Measurements from ENCODE around the gene EPHB3.

EPHB3 gene

DNA sequence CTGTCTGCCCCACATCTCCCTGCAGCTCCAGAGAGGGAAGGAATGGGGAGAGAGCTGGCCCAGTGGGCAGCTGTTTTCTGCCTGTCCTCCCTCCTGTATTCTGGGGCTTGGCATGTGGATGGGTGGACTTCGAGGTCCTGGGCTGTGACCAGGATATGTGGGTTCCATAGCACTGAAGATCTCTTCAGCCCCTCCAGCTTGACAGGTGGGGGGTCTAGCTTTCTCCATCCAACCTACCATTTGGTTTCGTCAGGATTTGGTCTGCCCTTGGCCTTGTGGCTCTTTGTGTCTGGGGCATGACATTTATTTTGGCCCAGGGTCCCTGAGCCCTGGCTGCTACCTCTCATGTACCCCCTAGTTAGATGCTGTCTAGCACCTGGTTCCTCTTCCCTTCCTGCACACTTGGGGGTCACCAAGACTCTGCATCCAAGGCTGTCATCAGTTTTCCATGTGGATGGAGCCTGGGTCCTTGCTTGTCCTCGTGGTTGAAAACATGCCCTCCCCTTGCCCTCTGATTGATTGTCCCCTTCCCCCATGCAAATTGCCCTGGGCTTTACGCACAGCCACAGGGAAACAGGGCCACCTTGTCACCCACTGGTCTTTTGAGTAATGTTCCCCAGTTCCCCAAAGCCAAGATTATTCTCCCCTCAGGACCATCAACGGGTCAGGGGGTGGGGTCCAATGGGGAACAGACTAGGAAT, 3.2 kb downstream of the EPHB3 start:
- no peak for DNase-seq (ENCODE audit: low read depth)

DNA sequence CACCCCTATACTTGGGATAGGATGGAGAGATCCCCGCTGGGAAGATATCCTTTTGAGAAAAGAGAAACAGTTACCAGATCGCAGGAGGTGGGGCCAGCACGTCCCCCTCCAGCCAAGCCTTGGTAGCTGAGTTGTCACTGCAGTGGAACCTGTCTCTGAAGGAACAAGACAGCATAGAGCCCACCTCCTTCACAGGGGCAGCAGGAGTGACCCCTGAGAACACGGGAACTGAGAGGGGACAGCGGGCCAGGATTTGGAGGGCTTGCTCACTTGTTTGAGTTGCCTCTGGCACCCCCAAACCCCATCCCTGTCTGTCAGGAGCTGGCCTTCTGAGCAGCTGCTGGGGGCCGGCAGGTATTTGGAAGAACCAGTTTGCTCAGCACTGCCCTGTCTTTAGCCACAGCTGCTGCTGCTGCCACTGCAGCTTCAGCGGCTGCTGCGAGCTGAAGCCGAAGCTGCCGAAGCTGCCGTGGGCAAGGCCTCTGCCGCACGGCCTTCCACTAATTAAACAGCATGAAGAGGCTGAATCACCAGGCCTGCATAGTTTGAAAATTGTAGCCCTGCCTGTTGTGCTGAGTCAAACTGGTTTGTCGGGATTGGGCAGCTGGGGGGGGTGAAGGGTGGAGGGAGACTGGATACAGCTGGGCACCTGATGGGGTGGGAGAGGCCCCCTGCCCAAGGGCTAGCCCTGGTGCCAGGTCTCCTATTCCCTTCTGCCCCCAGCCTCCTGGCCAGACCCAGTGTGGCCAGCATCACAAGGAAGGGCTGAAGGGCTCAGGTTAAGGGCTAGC, 4.0 kb downstream of the EPHB3 start:
- no peak for DNase-seq (ENCODE audit: low read depth)

GRCh38 chr3:184566441-184567414, 5.1 kb downstream of the EPHB3 start:
- DNase-seq (ENCODE audit: low read depth): no peak

DNA sequence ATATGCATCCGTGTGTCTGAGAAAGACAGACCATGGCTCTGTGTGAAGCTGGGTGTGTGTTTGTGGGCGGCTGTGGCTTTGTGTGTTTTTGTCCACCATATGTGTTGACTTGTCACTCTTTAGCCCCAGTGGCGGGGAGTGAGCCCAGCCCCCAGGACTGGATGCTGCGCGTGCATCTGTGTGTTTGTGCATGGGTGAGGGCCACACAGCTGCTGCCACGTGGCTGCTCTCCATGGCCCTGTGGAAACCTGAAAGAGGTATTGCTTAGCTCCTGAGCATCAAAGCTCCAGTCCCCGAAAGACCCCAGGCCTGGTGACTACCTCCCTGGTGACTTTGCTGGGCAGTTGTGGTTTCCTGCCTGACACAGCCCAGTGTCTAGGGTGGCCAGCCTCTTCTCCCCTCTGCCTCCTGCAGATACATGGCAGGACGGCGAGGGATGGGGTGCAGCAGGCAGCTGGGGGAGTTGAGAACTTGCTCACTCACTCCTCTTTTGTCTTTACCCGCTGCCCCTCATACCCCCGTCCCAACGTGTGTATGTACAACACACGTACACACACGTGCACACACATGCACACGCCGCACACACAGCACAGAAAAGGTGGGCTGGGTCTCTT, 6.5 kb downstream of the EPHB3 start:
- no peak for DNase-seq (ENCODE audit: low read depth)

GRCh38 chr3:184568560-184568923, 7.0 kb downstream of the EPHB3 start:
- no peak for DNase-seq (ENCODE audit: low read depth)

DNA sequence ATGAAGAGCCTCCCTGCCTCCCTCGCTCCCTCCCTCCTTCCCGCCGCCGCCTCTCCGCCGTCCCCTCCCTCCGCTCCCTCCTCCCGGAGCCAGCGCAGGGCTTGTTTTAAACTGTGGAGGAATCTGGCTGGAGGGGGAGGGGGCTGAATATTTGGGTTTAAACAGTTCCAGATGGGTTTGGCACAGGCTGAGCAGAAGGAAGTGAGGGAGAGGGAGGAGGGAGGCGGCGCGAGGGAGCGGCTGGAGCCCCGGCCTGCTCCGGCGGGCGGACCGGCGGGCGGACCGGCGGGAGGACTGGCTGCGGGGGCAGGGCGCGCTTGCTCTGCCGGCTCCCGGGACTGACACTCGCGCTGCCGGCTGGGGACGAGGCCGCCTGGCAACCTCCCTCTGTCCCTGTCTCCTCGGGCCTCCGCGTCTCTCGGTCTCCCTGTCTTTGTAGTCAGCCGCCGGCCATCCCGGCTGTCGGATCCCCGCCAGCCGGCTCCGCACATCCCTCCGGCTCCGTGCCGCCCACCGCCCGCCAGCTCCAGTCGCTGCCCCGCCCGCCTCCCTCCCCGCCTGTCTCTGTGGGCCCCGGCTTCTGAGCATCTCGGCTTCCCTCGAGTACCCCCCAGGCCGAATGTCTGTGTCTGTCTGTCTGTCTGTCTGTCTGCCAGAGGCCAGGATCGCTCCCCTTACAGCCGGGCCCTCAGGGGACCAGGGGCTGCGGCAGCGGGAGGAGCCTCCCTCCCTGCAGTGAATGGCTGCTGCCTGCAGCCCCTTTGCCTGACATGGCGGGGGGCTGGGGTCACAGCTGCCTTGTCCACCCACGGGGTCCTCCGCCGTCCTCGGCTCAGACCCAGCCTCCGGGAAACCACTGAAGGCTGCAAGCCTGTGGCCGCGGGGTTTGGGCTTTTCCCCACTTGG, 7.6 kb downstream of the EPHB3 start:
- no peak for DNase-seq (ENCODE audit: low read depth)

GRCh38 chr3:184570035-184570434, 8.4 kb downstream of the EPHB3 start:
- DNase-seq (ENCODE audit: low read depth): no peak

DNA sequence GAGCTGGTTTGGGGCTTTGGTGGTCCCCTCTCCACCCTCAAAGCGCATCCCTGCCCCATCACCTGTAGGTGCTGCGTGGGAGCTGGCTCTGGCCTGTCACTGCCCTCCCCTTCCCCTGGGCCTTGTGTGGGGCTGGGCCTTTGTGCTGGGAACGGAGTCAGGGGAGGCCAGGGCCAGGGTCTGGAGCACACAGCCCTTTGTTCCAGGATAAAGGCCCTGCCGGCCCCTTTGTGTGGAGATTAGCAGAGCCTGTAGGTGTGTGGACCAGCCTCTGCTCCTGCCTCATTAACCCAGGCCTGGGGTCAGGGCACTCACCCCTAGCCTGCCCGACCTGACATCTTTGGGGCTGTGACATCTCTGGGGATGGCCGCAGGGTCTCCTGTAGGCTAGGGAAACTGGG, 8.9 kb downstream of the EPHB3 start:
- DNase-seq (ENCODE audit: low read depth): no peak

GRCh38 chr3:184571750-184572377, 10.3 kb downstream of the EPHB3 start:
- DNase-seq (ENCODE audit: low read depth): no peak

- DNase-seq (ENCODE audit: low read depth): no peak
These were observed 11.2 kb downstream of the EPHB3 start for GRCh38 chr3:184572633-184573270.

DNA sequence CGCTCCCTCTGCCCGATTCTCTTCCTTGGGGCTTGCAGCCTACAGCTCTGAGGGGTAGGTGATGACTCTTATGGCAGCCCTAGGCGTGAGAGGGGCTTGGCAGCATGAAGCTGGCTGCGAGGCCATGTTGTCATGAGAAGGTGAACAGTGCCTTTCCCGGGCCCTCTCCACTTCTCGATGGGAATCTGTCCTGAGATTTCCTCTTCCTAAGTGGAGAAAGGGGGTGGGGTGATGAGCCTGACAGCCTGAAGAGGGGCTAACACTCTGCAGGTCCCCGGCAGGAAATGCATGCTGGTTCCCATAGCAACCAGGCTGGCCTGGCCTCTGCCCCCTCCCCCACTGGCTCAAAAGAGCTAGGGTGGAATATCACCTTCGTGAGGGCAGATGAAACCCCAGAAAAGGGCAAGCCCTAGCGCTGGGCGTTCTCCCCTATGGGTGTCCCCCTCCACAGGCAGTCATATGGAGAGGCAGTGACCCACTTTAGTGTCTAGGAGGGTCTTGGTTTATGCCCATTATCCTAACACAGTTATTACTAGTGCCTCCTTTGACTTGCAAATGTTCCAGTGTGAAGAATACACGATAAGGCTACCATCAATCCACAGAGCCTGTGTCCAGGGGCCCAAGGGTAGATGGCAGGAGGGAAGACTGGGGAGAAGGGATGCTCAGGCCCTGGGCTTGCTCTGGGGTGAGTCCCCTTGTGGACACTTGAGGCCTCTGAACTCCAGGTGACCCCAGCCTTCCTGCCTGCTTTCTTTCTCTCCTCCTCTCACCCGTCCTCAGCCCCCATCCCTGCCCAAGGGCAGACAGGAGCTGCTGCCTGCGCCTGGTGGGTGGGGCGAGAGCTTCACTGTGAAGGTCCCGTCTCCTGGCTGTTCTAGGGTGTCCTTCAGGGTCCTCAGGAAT, 13.2 kb downstream of the EPHB3 start:
- no peak for DNase-seq (ENCODE audit: low read depth)

- DNase-seq (ENCODE audit: low read depth): no peak
These were observed 14.1 kb downstream of the EPHB3 start for GRCh38 chr3:184575701-184576100.

GRCh38 chr3:184576457-184577240, 15.1 kb downstream of the EPHB3 start:
- DNase-seq (ENCODE audit: low read depth): no peak

DNA sequence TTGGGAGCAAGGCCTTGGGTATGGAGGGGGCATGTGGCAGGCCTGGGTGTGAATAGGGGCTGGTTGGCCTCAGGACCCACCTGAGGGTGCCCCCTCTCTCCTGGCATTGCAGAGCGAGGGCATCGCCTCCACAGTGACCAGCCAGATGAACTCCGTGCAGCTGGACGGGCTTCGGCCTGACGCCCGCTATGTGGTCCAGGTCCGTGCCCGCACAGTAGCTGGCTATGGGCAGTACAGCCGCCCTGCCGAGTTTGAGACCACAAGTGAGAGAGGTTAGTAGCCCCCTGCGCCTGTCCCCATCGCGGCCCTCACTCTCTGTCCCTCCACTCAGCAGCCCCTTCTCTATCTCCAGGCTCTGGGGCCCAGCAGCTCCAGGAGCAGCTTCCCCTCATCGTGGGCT, 16.0 kb downstream of the EPHB3 start:
- no peak for DNase-seq (ENCODE audit: low read depth)

DNA sequence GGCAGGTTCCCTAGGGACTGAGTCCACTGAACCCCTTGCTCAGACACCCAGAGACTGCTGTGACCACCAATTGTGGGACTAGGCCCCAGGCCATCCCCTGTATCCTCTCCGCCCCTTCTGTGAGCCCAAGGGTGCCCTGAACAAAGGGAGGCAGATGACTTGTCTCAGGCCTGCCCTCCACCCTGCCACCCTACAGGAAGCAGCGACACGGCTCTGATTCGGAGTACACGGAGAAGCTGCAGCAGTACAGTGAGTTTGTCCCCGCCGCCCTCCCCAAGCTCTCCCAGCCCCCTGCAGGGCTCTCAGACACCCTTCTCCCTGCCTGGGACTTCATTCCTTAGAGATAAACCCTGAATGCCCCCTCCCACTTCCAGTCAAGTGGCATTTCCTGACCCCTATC, 16.6 kb downstream of the EPHB3 start:
- no peak for DNase-seq (ENCODE audit: low read depth)

GRCh38 chr3:184578822-184579221, 17.2 kb downstream of the EPHB3 start:
- DNase-seq (ENCODE audit: low read depth): no peak

DNA sequence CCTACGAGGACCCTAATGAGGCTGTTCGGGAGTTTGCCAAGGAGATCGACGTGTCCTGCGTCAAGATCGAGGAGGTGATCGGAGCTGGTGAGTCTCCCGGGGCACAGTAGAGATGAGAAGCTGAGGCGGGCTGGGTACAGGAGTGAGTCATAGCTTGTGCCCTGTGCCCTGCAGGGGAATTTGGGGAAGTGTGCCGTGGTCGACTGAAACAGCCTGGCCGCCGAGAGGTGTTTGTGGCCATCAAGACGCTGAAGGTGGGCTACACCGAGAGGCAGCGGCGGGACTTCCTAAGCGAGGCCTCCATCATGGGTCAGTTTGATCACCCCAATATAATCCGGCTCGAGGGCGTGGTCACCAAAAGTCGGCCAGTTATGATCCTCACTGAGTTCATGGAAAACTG, 17.9 kb downstream of the EPHB3 start:
- no peak for DNase-seq (ENCODE audit: low read depth)

DNA sequence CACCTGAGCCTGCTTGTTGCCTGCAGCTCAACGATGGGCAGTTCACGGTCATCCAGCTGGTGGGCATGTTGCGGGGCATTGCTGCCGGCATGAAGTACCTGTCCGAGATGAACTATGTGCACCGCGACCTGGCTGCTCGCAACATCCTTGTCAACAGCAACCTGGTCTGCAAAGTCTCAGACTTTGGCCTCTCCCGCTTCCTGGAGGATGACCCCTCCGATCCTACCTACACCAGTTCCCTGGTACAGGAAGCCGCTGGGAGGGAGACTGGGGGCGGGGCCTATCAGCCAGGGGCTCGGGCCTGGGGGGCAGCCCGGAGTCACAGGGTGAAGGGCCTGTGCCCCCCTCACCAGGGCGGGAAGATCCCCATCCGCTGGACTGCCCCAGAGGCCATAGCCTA, 18.8 kb downstream of the EPHB3 start:
- DNase-seq (ENCODE audit: low read depth): no peak
